GM12801 (cell line): Measurements from ENCODE around the gene MOSPD3.

Experiments
- TF ChIP-seq, protein P1 (sequence below): IDR thresholded peaks from one replicate; pipeline ENCODE4 v1.5.1; 2011; ENCODE audit warnings: control low read depth; ENCODE audit not compliant: insufficient read length; ENCODE audit errors: extremely low read depth

The MOSPD3 gene

GRCh38 chr7:100567751-100568175, 44.6 kb upstream of the MOSPD3 start:
- TF ChIP-seq, protein P1, sequence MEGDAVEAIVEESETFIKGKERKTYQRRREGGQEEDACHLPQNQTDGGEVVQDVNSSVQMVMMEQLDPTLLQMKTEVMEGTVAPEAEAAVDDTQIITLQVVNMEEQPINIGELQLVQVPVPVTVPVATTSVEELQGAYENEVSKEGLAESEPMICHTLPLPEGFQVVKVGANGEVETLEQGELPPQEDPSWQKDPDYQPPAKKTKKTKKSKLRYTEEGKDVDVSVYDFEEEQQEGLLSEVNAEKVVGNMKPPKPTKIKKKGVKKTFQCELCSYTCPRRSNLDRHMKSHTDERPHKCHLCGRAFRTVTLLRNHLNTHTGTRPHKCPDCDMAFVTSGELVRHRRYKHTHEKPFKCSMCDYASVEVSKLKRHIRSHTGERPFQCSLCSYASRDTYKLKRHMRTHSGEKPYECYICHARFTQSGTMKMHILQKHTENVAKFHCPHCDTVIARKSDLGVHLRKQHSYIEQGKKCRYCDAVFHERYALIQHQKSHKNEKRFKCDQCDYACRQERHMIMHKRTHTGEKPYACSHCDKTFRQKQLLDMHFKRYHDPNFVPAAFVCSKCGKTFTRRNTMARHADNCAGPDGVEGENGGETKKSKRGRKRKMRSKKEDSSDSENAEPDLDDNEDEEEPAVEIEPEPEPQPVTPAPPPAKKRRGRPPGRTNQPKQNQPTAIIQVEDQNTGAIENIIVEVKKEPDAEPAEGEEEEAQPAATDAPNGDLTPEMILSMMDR, result no peak

- TF ChIP-seq, protein P1, result no peak
Measured at GRCh38 chr7:100568176-100568895, 44.0 kb upstream of the MOSPD3 start.

DNA sequence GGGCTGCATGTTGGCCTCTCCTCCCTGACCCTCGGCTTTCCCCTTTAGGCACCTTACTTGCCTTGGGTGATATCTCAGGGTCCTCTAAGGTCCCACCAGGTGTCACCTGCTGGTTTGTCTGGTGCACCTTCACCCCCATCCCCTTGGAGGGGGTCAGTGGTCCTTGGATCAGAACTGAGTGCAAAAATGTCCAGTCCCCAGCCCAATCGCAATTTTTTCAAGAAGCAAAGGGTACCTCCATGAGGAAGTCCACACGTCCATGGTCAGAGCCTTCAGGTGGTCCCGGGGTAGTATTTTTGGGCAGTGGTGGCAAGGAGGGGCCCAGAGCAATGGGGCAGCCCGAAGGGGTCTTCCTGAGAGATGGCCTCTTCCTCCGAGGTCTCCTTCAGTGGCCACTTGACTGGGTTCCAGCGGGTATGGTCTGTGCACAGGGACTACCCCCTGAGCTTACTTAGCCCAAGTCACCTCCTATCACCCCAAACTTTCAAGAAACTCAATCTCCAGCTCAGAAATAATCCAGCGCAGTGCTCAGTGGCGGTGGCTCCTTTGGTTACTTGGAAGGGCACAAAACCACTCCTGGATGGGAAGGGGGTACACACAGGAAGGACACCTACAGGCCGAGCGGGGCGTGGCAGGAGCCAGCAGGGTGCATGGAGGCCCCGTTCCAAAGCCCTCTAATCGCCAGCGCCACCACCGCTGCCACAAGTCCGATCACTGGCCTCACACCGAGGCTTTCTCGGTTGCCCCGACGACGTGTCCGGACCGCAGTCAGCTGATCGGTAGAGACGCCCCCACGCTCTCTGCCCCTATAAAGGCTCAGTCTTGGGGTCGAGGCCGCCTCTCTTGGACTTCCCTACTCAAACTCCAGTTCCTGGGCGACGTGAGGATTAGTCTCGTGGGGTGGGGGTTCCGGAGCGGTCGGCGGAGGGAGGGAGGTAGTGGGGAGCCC, 43.2 kb upstream of the MOSPD3 start:
- TF ChIP-seq, protein P1, result no peak

DNA sequence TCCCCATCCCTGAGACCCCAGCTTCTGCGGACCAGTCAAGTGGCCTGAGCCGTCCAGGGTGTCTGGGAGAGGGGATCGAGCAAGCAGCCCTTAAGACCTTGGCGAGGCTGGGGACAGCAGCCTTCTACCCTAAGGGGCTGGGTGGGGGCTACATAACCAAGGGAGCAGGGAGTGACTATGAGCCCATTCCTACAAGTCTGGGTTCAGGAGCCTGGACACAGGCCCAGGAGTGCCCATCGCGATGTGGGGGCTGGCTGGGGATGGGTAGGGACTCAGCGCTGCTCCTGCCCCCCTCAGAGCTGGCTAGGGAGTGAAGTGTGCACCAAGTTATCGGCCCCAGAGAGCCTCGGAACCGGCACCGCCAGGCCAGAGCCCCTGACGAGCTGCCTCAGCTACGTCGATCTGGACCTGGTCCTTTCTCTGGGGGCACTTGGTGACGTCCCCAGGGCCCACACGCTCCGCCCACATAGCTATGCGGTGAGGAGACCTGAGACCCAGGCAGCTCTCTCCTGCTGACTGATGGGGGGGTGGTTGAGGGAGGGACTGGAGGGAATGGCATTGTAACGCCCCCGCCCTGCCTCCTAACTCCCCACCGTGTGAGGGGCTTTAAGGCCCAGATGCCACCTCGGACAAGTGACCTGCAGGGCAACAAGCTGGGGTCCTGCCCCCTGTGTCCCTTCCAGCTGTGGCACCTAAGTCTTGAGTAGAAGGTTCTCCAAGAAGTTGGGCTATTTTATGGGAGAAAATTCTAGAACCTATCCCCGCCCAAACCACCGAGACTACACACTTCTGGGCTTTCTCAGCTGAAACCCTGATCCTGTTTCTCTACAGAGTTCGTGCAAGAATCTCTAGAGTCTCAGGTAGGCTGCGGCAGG, 41.1 kb upstream of the MOSPD3 start:
- TF ChIP-seq, protein P1, result no peak

DNA sequence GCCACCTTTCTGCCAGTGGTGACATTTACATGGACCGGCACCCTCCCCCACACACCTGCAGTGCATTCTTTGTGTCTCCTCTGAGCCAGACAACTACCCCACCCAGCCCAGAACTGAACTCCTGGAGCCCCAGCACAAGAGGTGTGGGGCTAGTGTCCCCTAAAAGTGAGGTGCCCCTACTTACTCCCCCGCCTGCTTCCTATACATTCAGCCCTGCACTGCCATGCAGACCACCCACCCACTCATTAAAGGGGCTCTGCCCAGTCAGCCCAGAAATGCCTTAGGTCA, 40.6 kb upstream of the MOSPD3 start:
- TF ChIP-seq, protein P1, result no peak

- TF ChIP-seq, protein P1, result no peak
Measured at GRCh38 chr7:100572281-100572948, 39.9 kb upstream of the MOSPD3 start.
